NK-92 treated with Interleukin-12 subunit alpha and Interleukin-12 subunit beta, amount 100 ng/mL, for 24 hours (cell line): ENCODE measurements around the gene RAPGEF2.

Source experiments
- DNase-seq: peaks from one replicate; lab custom pipeline; 2025; lab: John Stamatoyannopoulos, UW

The RAPGEF2 gene

GRCh38 chr4:159319027-159319426 lies 216.1 kb downstream of the RAPGEF2 start:
- DNase-seq = no peak

GRCh38 chr4:159326480-159326879 lies 223.6 kb downstream of the RAPGEF2 start:
- DNase-seq = no peak

- no peak for DNase-seq
Observed at GRCh38 chr4:159328766-159329165, 225.9 kb downstream of the RAPGEF2 start.

- no peak for DNase-seq
Observed at GRCh38 chr4:159334461-159334860, 231.6 kb downstream of the RAPGEF2 start.

GRCh38 chr4:159337041-159337440 lies 234.2 kb downstream of the RAPGEF2 start:
- no peak for DNase-seq

GRCh38 chr4:159341522-159341921 lies 238.6 kb downstream of the RAPGEF2 start:
- DNase-seq = no peak

DNA sequence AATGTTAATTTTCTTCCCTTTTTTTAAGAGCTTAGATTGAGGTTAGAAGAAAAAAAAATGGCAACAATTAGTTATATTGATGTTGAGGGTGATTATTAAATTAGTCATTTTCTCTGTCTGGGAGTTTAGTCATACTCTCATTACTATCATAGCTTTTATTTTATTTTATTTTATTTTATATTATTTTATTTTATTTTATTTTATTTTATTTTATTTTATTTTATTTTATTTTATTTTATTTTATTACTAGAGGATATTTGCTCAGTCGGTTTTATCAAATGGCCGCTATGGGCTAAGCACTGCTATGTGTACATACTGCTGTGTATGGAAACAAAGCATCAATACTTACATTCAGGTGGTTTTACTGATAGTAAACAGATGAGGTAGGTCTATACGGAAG lies 239.5 kb downstream of the RAPGEF2 start:
- no peak for DNase-seq

- DNase-seq = no peak
Observed at GRCh38 chr4:159343116-159343515, 240.2 kb downstream of the RAPGEF2 start.

DNA sequence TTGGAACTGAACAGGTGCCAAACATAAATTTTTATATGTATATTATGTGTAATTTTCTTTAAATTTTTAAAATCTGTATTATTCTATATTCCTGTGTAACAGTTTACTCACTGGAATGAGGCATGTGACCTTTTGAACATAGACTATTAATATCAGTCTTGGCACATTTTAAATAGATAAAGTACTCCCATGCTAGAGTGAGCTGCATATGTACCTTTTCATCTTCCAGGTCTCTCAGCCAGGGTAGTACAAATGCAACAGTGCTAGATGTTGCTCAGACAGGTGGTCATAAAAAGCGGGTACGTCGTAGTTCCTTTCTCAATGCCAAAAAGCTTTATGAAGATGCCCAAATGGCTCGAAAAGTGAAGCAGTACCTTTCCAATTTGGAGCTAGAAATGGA lies 242.0 kb downstream of the RAPGEF2 start:
- DNase-seq = no peak

DNA sequence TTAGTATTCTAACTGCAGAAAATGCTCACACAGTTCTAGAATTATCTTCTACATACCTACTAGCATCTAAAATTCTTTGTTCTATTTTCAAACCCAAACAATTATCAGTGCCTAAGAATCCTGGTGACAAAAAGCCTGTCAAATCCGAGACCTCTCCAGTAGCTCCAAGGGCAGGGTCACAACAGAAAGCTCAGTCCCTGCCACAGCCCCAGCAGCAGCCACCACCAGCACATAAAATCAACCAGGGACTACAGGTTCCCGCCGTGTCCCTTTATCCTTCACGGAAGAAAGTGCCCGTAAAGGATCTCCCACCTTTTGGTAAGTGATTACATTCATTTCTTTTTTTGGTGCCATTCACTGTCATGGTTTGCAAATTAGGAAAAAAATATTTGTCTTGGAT lies 243.8 kb downstream of the RAPGEF2 start:
- no peak for DNase-seq

GRCh38 chr4:159347813-159348212 lies 244.9 kb downstream of the RAPGEF2 start:
- DNase-seq = no peak

- no peak for DNase-seq
Observed at GRCh38 chr4:159349332-159349731, 246.5 kb downstream of the RAPGEF2 start.

DNA sequence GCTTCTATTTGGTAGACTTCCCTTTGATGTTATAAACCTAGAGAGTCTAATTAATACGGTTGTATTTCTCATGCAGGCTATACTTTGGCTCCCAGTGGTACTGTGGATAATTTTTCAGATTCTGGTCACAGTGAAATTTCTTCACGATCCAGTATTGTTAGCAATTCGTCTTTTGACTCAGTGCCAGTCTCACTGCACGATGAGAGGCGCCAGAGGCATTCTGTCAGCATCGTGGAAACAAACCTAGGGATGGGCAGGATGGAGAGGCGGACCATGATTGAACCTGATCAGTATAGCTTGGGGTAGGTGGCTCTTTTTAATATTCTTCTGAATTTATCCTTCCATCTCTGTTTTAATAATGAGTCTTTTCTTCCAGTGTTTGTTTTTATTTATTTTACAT lies 249.7 kb downstream of the RAPGEF2 start:
- DNase-seq = no peak

DNA sequence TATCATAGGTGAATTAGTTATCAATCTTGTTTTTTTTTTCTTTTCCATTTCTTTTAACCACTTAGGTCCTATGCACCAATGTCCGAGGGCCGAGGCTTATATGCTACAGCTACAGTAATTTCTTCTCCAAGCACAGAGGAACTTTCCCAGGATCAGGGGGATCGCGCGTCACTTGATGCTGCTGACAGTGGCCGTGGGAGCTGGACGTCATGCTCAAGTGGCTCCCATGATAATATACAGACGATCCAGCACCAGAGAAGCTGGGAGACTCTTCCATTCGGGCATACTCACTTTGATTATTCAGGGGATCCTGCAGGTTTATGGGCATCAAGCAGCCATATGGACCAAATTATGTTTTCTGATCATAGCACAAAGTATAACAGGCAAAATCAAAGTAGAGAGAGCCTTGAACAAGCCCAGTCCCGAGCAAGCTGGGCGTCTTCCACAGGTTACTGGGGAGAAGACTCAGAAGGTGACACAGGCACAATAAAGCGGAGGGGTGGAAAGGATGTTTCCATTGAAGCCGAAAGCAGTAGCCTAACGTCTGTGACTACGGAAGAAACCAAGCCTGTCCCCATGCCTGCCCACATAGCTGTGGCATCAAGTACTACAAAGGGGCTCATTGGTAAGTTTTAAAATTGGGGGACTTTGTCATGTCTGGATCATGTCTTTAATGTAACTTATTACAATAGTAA lies 250.7 kb downstream of the RAPGEF2 start:
- no peak for DNase-seq

GRCh38 chr4:159355466-159355865 lies 252.6 kb downstream of the RAPGEF2 start:
- no peak for DNase-seq

DNA sequence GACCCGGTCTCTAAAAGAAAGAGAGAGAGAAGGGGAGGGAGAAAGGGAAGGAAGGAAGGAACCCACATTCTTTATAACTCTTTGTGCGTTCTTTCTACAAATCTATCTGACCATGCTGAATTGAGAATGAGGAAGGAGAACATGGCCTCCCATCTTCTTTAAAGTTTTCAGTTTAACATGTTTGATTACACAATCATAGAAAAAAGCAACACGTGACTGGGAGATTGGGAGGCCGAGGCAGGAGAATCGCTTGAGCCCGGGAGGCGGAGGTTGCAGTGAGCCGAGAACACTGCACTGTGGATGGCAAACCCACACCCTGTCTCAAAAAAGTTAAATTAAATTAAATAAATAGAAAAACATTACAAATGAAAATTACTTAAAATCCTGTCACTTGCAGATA lies 254.5 kb downstream of the RAPGEF2 start:
- no peak for DNase-seq

DNA sequence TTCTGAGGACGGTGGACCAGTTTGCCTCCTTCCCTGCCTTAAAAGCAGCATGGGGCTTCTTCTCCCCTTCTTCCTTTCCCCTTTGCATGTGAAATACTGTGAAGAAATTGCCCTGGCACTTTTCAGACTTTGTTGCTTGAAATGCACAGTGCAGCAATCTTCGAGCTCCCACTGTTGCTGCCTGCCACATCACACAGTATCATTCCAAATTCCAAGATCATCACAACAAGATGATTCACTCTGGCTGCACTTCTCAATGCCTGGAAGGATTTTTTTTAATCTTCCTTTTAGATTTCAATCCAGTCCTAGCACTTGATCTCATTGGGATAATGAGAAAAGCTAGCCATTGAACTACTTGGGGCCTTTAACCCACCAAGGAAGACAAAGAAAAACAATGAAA lies 255.3 kb downstream of the RAPGEF2 start:
- no peak for DNase-seq

GRCh38 chr4:159360549-159360948 lies 257.7 kb downstream of the RAPGEF2 start:
- DNase-seq = no peak

- DNase-seq = no peak
Observed at GRCh38 chr4:159363361-159363760, 260.5 kb downstream of the RAPGEF2 start.

GRCh38 chr4:159366966-159367780 lies 264.3 kb downstream of the RAPGEF2 start:
- no peak for DNase-seq

DNA sequence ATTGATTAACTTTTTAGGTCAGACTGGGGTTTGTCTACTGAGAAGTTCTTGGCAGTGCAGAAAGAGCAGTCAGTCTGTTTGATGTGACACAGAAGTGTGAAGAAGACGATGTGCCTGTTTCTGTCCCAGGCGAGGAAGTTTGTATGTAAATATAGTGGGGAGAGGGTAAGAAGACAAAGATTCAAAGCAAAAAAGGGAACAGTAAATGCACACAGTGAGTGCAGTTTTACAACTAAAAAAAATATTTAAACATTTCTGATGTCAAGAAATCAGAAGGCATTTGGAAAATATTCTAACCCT lies 264.9 kb downstream of the RAPGEF2 start:
- DNase-seq = no peak

- no peak for DNase-seq
Observed at GRCh38 chr4:159368320-159368719, 265.4 kb downstream of the RAPGEF2 start.

DNA sequence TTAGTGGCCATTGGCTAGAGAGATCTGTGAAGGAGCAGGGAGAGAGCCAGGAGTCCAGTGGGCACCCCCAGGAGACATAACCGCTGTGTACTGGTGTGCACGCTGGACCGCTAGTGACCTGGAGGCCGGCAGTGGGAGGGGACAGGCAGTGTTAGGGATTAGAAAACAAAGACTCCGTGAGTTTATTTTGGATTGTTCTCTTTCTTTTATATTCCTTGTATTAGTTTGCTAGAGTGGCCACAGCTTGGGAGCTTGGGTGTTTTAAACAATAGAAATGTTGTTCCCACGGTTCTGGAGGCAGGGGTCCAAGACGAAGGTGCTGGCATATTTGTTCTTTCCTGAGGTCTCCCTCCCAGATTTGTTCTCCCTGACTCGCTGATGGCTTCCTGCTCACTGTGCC lies 266.4 kb downstream of the RAPGEF2 start:
- DNase-seq = no peak

DNA sequence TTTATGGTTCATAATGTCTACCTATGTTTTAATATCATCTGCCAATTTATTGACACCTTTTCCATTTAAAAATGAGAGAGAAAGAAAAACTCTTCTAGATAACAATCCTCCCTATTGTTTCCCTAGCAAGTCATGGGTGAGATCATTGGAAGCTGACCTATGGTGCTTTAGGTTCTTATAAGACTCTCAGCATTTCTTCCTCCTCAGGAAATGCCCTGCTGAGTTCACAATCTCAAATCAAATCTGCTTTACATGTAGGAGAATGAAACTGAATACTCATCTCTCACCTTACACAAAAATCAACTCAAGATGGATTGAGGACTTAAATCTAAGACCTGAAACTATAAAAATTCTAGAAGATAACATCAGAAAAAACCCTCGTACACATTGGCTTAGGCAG lies 267.4 kb downstream of the RAPGEF2 start:
- no peak for DNase-seq
